Measurements from ENCODE around the gene GFPT2.
A peak's percentile ranks its signal among the peaks of the same experiment; 100 is the strongest.

Gene GFPT2

GRCh38 chr5:180375955-180376354, 22.8 kb upstream of the GFPT2 start:
- Histone ChIP-seq H3K9me3 (ENCODE audit: control insufficient read depth, insufficient read depth, low read depth, low read length) (no peaks in the 10 kb centered on the region), H3K4me3 (ENCODE audit: low read depth, low read length) (no peak overlapping the region), H3K36me3 (ENCODE audit: control insufficient read depth in 2 of 2, insufficient read depth in 1 of 2, low read length in 2 of 2) (no peaks in the 10 kb centered on the region), H3K27ac (ENCODE audit: extremely low read depth, low read depth, low read length) (no peak overlapping the region), H3K4me1 (ENCODE audit: control insufficient read depth, insufficient read depth, low read length) (no peaks in the 10 kb centered on the region)
- CTCF ChIA-PET, result interaction anchor here (1.4 kb wide), 1 partner anchor 47 kb away, joined by 4 read pairs; no protein-coding TSS in a partner anchor
- POLR2A ChIA-PET, result interaction anchor here (0.7 kb wide), 1 partner anchor 243 kb away, joined by 3 read pairs; no protein-coding TSS in a partner anchor
- TF ChIP-seq ZNF302 (tag by site-specific recombination; IDR thresholded peaks at IDR 0.05; ENCODE audit: low read depth) (no peak), ZNF175 (tag by site-specific recombination; IDR thresholded peaks at IDR 0.05) (no peak), KLF9 (tag by site-specific recombination; IDR thresholded peaks at IDR 0.05; ENCODE audit: low read depth) (no peak), ZNF843 (tag by site-specific recombination; IDR thresholded peaks at IDR 0.05) (no peak), ZNF362 (tag by site-specific recombination; IDR thresholded peaks at IDR 0.05) (no peak), IKZF3 (tag by site-specific recombination; IDR thresholded peaks at IDR 0.05) (no peak), SP3 (tag by site-specific recombination; IDR thresholded peaks at IDR 0.05) (no peak), ZBTB26 (tag by site-specific recombination; optimal IDR thresholded peaks at IDR 0.05) (no peak)

- Histone ChIP-seq H3K36me3 (ENCODE audit: control insufficient read depth in 2 of 2, insufficient read depth in 1 of 2, low read length in 2 of 2) (no peaks in the 10 kb centered on the region), H3K9me3 (ENCODE audit: control insufficient read depth, insufficient read depth, low read depth, low read length) (no peaks in the 10 kb centered on the region), H3K27ac (ENCODE audit: extremely low read depth, low read depth, low read length) (no peak overlapping the region), H3K4me1 (ENCODE audit: control insufficient read depth, insufficient read depth, low read length) (no peaks in the 10 kb centered on the region), H3K4me3 (ENCODE audit: low read depth, low read length) (no peak overlapping the region)
- CTCF ChIA-PET, result interaction anchor here (1.4 kb wide), 1 partner anchor 47 kb away, joined by 4 read pairs; no protein-coding TSS in a partner anchor
- no peak for TF ChIP-seq RBAK (tag by site-specific recombination; IDR thresholded peaks at IDR 0.05)
- TF ChIP-seq ZNF776 (tag by site-specific recombination; IDR thresholded peaks at IDR 0.05; ENCODE audit: borderline replicate concordance), result no peak
- no peak for TF ChIP-seq ZNF514 (tag by site-specific recombination; IDR thresholded peaks at IDR 0.05)
- POLR2A ChIA-PET, result no interaction called here
Observed at GRCh38 chr5:180375291-180375690, 22.2 kb upstream of the GFPT2 start.

GRCh38 chr5:180373870-180374269, 20.7 kb upstream of the GFPT2 start:
- Histone ChIP-seq H3K36me3 (ENCODE audit: control insufficient read depth in 2 of 2, insufficient read depth in 1 of 2, low read length in 2 of 2) (no peaks in the 10 kb centered on the region), H3K4me1 (ENCODE audit: control insufficient read depth, insufficient read depth, low read length) (no peaks in the 10 kb centered on the region), H3K9me3 (ENCODE audit: control insufficient read depth, insufficient read depth, low read depth, low read length) (no peaks in the 10 kb centered on the region), H3K27ac (ENCODE audit: extremely low read depth, low read depth, low read length) (no peak overlapping the region), H3K4me3 (ENCODE audit: low read depth, low read length) (no peak overlapping the region)
- no peak for TF ChIP-seq ZNF138 (tag by site-specific recombination; IDR thresholded peaks at IDR 0.05; ENCODE audit: borderline replicate concordance)
- peak; percentile 88 for TF ChIP-seq ZNF121 (tag by site-specific recombination; IDR thresholded peaks at IDR 0.05)
- no peak for TF ChIP-seq ZNF394 (tag by site-specific recombination; IDR thresholded peaks at IDR 0.05; ENCODE audit: borderline replicate concordance)
- no peak for TF ChIP-seq ZNF624 (tag by site-specific recombination; IDR thresholded peaks at IDR 0.05)
- ChIA-PET CTCF (no interaction called here), POLR2A (interaction anchor here (0.7 kb wide), 1 partner anchor 39 kb away, joined by 3 read pairs; no protein-coding TSS in a partner anchor)

GRCh38 chr5:180373454-180373853, 20.3 kb upstream of the GFPT2 start:
- TF ChIP-seq KLF7 (tag by site-specific recombination; IDR thresholded peaks at IDR 0.05; ENCODE audit: borderline replicate concordance), result no peak
- CTCF ChIA-PET, result no interaction called here
- POLR2A ChIA-PET, result interaction anchor here (0.7 kb wide), 1 partner anchor 38 kb away, joined by 3 read pairs; no protein-coding TSS in a partner anchor

More at GRCh38 chr5:180373454-180373853, 20.3 kb upstream of the GFPT2 start:
- H3K27ac ChIP-seq (ENCODE audit: extremely low read depth, low read depth, low read length), result no peak overlapping the region
- no peaks in the 10 kb centered on the region for H3K4me1 ChIP-seq (ENCODE audit: control insufficient read depth, insufficient read depth, low read length)
- H3K9me3 ChIP-seq (ENCODE audit: control insufficient read depth, insufficient read depth, low read depth, low read length), result no peaks in the 10 kb centered on the region
- H3K4me3 ChIP-seq (ENCODE audit: low read depth, low read length), result no peak overlapping the region
- H3K36me3 ChIP-seq (ENCODE audit: control insufficient read depth in 2 of 2, insufficient read depth in 1 of 2, low read length in 2 of 2), result no peaks in the 10 kb centered on the region

All from HEK293 (cell line).